Aorta (tissue), 5 donors: ENCODE data around the gene COBL. TPM values are rescaled to one million over a fixed set of nuclear protein-coding genes. Genes with fewer than 3 reads are reported as not detected.

Source experiments
- ATAC-seq: fragments of 200-7000 bp; cut with Tn5 transposase; one replicate; pipeline ENCODE4 v1.9.1; 2022; ENCODE audit warnings: moderate library complexity; ENCODE audit not compliant: low FRiP score
- DNase-seq, 2 donors: peaks; one replicate each; pipeline ENCODE4 v3.0.0-alpha.2; 2020
- H3K27ac ChIP-seq, 2 donors: one replicate each; pipeline ENCODE4 v1.5.1; 2013; ENCODE audit warnings: low read length in 2 of 2, mild to moderate bottlenecking in 2 of 2, moderate library complexity in 2 of 2, control low read depth in 1 of 2, inconsistent platforms in 1 of 2, low read depth in 1 of 2
- H3K27me3 ChIP-seq, 2 donors: one replicate each; pipeline ENCODE4 v1.6.1; 2013; ENCODE audit warnings: control low read depth in 1 of 2, low read length in 1 of 2, mild to moderate bottlenecking in 1 of 2, moderate library complexity in 1 of 2; ENCODE audit not compliant: insufficient read depth in 2 of 2, control insufficient read depth in 1 of 2
- H3K36me3 ChIP-seq, 2 donors: one replicate each; pipeline ENCODE4 v1.6.1; 2013; ENCODE audit warnings: control low read depth in 1 of 2, low read length in 1 of 2, mild to moderate bottlenecking in 1 of 2; ENCODE audit not compliant: insufficient read depth in 2 of 2, control insufficient read depth in 1 of 2
- H3K4me1 ChIP-seq, 2 donors: one replicate each; pipeline ENCODE4 v1.6.1; 2013; ENCODE audit warnings: low read length in 2 of 2, control low read depth in 1 of 2, mild to moderate bottlenecking in 1 of 2, moderate library complexity in 1 of 2; ENCODE audit not compliant: insufficient read depth in 2 of 2, control insufficient read depth in 1 of 2
- H3K4me3 ChIP-seq, 2 donors: one replicate each; pipeline ENCODE4 v1.5.1; 2013; ENCODE audit warnings: low read length in 2 of 2, control low read depth in 1 of 2, mild to moderate bottlenecking in 1 of 2
- H3K9me3 ChIP-seq: one replicate; pipeline ENCODE4 v1.6.1; 2013; ENCODE audit warnings: mild to moderate bottlenecking, low read length; ENCODE audit not compliant: control insufficient read depth
- WGBS, 2 donors: extraction: QIAGEN DNeasy Blood & Tissue Kit; methylation state at CpG; one replicate each; pipeline ENCODE4 v1.1.7; 2013; 5-methylcytosine and 5-hydroxymethylcytosine counted together
- intact Hi-C, 2 donors: fragments of 100-400 bp; cut with DNase I; formaldehyde crosslinking; loops; one replicate each; pipeline versions ENCODE4 v1.14.2 to v1.15.0; 2022
- polyA plus RNA-seq, 2 donors: library from polyadenylated mRNA; stranded (reverse); fragments of 200-250 nt; gene quantifications; one replicate each; pipeline ENCODE4 v1.2.3, GENCODE V29; 2013
- total RNA-seq, 2 donors: library from RNA; stranded (reverse); fragmentation: NEBNext Ultra II Directional; extraction: Animal tissue kit (Norgen Biotek cat#: 25700); gene quantifications; one replicate each; pipeline ENCODE4 v1.2.1, GENCODE V29; 2021
- donor health status: healthy with polysubstance abuse.
- donor health status: Bipolar disorder and iron deficiency.
- donor health status: DM: no; HTN: no; CAD: no.
- donor health status: DM: no; HTN: no; CAD: no.
- donor health status: DM: yes; HTN: yes; CAD: no.

Gene COBL
- total and polyA plus RNA-seq, 4 donors: 0.31 to 5.3 (median 1.1) TPM

- Histone ChIP-seq H3K27ac (no peak overlapping the region), H3K9me3 (peaks cover 3% of the 10 kb centered on the region), H3K36me3 (no peaks in the 10 kb centered on the region), H3K4me3 (no peak overlapping the region), H3K4me1 (no peaks in the 10 kb centered on the region), H3K27me3 (no peaks in the 10 kb centered on the region)
- no peak for DNase-seq
- no peak for ATAC-seq
- intact Hi-C loops: no loop called here
- 63 to 84% methylated on average over 4 of the region's 4 CpGs for WGBS, 2 donors
These were observed 192.3 kb downstream of the COBL start for GRCh38 chr7:51124321-51124720.

GRCh38 chr7:51123322-51124019, 193.1 kb downstream of the COBL start:
- H3K27me3 ChIP-seq: no peaks in the 10 kb centered on the region
- no peaks in the 10 kb centered on the region for H3K4me1 ChIP-seq
- ATAC-seq: no peak
- no peaks in the 10 kb centered on the region for H3K36me3 ChIP-seq
- H3K9me3 ChIP-seq: peaks cover 3% of the 10 kb centered on the region
- 72 to 78% methylated on average over 3 of the region's 3 CpGs for WGBS, 2 donors
- H3K4me3 ChIP-seq: no peak overlapping the region
- intact Hi-C loops: no loop called here
- DNase-seq: peak in 1 of 2 donors; percentile 53
- H3K27ac ChIP-seq: no peak overlapping the region

- Histone ChIP-seq H3K4me3 (no peak overlapping the region), H3K27me3 (no peaks in the 10 kb centered on the region), H3K4me1 (no peaks in the 10 kb centered on the region), H3K27ac (no peak overlapping the region), H3K9me3 (peaks cover 1% of the 10 kb centered on the region), H3K36me3 (no peaks in the 10 kb centered on the region)
- no peak for ATAC-seq
- WGBS, 2 donors: 10% methylated on average over 9 of the region's 9 CpGs
- intact Hi-C loops: no loop called here
- DNase-seq: no peak
These were observed 194.6 kb downstream of the COBL start for GRCh38 chr7:51121931-51122425.

DNA sequence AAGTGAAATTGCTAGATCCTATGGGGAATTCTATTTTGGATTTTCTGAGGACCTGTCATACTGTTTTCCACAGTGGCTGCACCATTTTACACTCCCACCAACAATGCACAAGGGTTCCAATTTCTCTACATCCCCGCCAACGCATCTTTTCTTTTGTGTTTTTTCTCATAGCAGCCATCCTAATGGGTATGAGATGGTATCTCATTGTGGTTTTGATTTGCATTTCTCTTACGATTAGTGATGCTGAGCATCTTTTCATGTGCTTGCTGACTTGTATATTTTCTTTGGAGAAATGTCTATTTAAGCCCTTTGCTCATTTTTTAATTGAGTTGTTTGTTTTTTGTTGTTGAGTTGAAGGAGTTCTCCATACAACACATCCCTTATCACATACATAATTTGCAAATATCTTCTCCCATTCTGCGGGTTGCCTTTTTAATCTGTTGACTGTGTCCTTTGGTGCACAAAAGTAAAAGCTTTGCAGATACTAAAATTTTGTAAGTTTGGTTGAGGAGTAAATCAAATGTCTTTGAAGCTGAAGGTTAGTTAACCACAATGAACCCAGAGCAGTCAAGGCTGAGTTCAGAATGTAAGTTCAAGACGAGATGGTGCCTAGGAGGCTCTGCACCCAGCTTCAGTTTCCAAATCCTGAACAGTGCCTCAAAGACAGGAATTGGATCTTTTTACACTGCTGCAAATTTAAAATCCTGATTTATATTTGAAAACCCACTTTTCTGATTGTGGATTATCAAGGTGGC, 195.4 kb downstream of the COBL start:
- no peak for ATAC-seq
- intact Hi-C loops: no loop called here
- H3K27ac ChIP-seq: no peak overlapping the region
- no peak overlapping the region for H3K4me3 ChIP-seq
- no peaks in the 10 kb centered on the region for H3K27me3 ChIP-seq
- no peaks in the 10 kb centered on the region for H3K9me3 ChIP-seq
- DNase-seq: no peak
- H3K4me1 ChIP-seq: no peaks in the 10 kb centered on the region
- H3K36me3 ChIP-seq: no peaks in the 10 kb centered on the region
- WGBS, 2 donors: 82 to 84% methylated on average over 5 of the region's 5 CpGs

DNA sequence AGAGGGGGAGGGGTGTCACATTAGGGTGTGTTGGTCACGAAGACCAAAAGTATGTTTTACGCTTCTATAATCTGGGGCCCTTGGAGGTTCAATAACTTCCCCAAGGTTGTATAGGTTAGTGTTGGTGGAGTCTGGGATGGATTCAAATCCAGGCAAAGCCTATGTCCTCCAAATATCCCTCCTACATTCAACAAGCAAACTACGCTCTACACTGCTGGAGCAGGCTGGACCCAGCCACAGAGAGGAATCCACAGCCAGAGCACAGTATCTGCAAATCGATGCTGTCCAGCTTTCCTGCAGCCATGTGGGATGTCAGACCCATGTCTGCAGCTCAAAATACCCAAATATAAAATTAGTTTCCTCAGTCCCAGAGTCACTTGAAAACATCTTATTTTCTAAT, 198.0 kb downstream of the COBL start:
- intact Hi-C loops: no loop called here
- H3K27me3 ChIP-seq: no peaks in the 10 kb centered on the region
- no peak for ATAC-seq

GRCh38 chr7:51114501-51114900, 202.1 kb downstream of the COBL start:
- Histone ChIP-seq H3K36me3 (no peaks in the 10 kb centered on the region), H3K27me3 (no peaks in the 10 kb centered on the region), H3K27ac (no peak overlapping the region), H3K9me3 (no peaks in the 10 kb centered on the region), H3K4me1 (no peaks in the 10 kb centered on the region), H3K4me3 (no peak overlapping the region)
- 85 to 92% methylated on average over 1 of the region's 1 CpG for WGBS, 2 donors
- ATAC-seq (no peak), DNase-seq (no peak)
- intact Hi-C loops: no loop called here

More for the DNA sequence above, 198.0 kb downstream of the COBL start:
- H3K9me3 ChIP-seq: no peaks in the 10 kb centered on the region
- no peak for DNase-seq
- no peak overlapping the region for H3K27ac ChIP-seq
- 79 to 80% methylated on average over 4 of the region's 4 CpGs for WGBS, 2 donors
- no peaks in the 10 kb centered on the region for H3K36me3 ChIP-seq
- H3K4me3 ChIP-seq: no peak overlapping the region
- no peaks in the 10 kb centered on the region for H3K4me1 ChIP-seq

DNA sequence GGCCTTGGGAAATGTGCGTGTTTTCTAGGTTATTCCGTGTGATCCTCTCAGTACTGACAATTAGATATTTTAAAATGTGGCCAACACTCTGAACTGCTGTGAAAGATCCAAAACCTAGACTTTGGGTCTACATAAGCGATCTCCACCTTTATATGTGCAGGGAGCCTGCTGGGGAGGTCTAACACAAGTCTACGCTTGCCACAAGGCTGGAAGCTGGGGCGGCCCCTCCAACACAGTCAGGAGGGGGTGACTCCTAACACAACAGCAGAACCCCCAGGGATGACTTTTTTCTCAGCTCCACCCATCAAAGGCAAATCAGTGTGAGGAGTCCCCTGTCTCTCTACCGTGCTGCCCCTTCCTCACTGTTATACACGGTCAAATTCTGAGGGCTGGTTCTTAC, 202.6 kb downstream of the COBL start:
- Histone ChIP-seq H3K27me3 (no peaks in the 10 kb centered on the region), H3K36me3 (no peaks in the 10 kb centered on the region), H3K27ac (no peak overlapping the region), H3K4me3 (no peak overlapping the region), H3K9me3 (no peaks in the 10 kb centered on the region), H3K4me1 (no peaks in the 10 kb centered on the region)
- DNase-seq (no peak), ATAC-seq (no peak)
- 71 to 75% methylated on average over 7 of the region's 7 CpGs for WGBS, 2 donors
- intact Hi-C loops: no loop called here

- Histone ChIP-seq H3K4me3 (no peak overlapping the region), H3K9me3 (no peaks in the 10 kb centered on the region), H3K4me1 (no peaks in the 10 kb centered on the region), H3K36me3 (no peaks in the 10 kb centered on the region), H3K27ac (no peak overlapping the region), H3K27me3 (no peaks in the 10 kb centered on the region)
- intact Hi-C loops: no loop called here
- 83 to 88% methylated on average over 1 of the region's 1 CpG for WGBS, 2 donors
- DNase-seq (no peak), ATAC-seq (no peak)
These were observed 203.0 kb downstream of the COBL start for GRCh38 chr7:51113560-51113959.
